ENCODE measurements around the gene SERINC3.
"Not testable (repeated sequence)": the region's sequence is repeated elsewhere in the genome, so short reads cannot be mapped to it uniquely, and the experiment has no call there.

SERINC3 gene

GRCh38 chr20:44521484-44522481, at the start of gene SERINC3:
TSS of gene SERINC3 (minus strand) at chr20:44522070. CDS start at chr20:44521951, 119 bp downstream.
- Mint-ChIP-seq H3K9me3 (no peaks in the 10 kb centered on the region), H3K27ac (peak within 1 kb of the TSS; percentile 85), H3K36me3 (ENCODE audit: low read depth) (no peaks in the 10 kb centered on the region), H3K4me3 (peak within 1 kb of the TSS; percentile 83), H3K27me3 (no peaks in the 10 kb centered on the region), H3K4me1 (peaks cover 49% of the 10 kb centered on the region)
- peak; percentile 99 for ATAC-seq
- DNase-seq = peak; percentile 97

GRCh38 chr20:44571362-44571988, 49.6 kb upstream of the SERINC3 start:
- Mint-ChIP-seq H3K36me3 (ENCODE audit: low read depth) (no peaks in the 10 kb centered on the region), H3K27ac (no peak overlapping the region), H3K27me3 (no peaks in the 10 kb centered on the region), H3K4me1 (peaks cover 10% of the 10 kb centered on the region), H3K9me3 (no peaks in the 10 kb centered on the region), H3K4me3 (no peak overlapping the region)
- no peak for DNase-seq
- no peak for ATAC-seq

GRCh38 chr20:44570367-44570766, 48.5 kb upstream of the SERINC3 start:
- H3K36me3 Mint-ChIP-seq (ENCODE audit: low read depth) = no peaks in the 10 kb centered on the region
- H3K9me3 Mint-ChIP-seq = no peaks in the 10 kb centered on the region
- H3K27me3 Mint-ChIP-seq = no peaks in the 10 kb centered on the region
- H3K4me1 Mint-ChIP-seq = peaks cover 3% of the 10 kb centered on the region
- H3K27ac Mint-ChIP-seq = no peak overlapping the region
- no peak overlapping the region for H3K4me3 Mint-ChIP-seq
- DNase-seq = no peak
- no peak for ATAC-seq

- Mint-ChIP-seq H3K4me1 (peaks cover 3% of the 10 kb centered on the region), H3K4me3 (no peak overlapping the region), H3K27me3 (no peaks in the 10 kb centered on the region), H3K36me3 (ENCODE audit: low read depth) (no peaks in the 10 kb centered on the region), H3K9me3 (no peaks in the 10 kb centered on the region), H3K27ac (no peak overlapping the region)
- ATAC-seq = no peak
- no peak for DNase-seq
Observed at GRCh38 chr20:44566811-44567210, 44.9 kb upstream of the SERINC3 start.

GRCh38 chr20:44566018-44566417, 44.1 kb upstream of the SERINC3 start:
- no peak for ATAC-seq
- DNase-seq = no peak
- Mint-ChIP-seq H3K9me3 (no peaks in the 10 kb centered on the region), H3K4me3 (no peak overlapping the region), H3K27me3 (no peaks in the 10 kb centered on the region), H3K36me3 (ENCODE audit: low read depth) (no peaks in the 10 kb centered on the region), H3K4me1 (no peaks in the 10 kb centered on the region), H3K27ac (no peak overlapping the region)

GRCh38 chr20:44561876-44562275, 40.0 kb upstream of the SERINC3 start:
- DNase-seq (no peak), ATAC-seq (no peak)
- Mint-ChIP-seq H3K36me3 (ENCODE audit: low read depth) (no peaks in the 10 kb centered on the region), H3K4me3 (no peak overlapping the region), H3K27ac (no peak overlapping the region), H3K4me1 (no peaks in the 10 kb centered on the region), H3K9me3 (no peaks in the 10 kb centered on the region), H3K27me3 (no peaks in the 10 kb centered on the region)

- not testable (repeated sequence) for H3K27ac Mint-ChIP-seq; H3K4me1 Mint-ChIP-seq; H3K4me3 Mint-ChIP-seq; H3K27me3 Mint-ChIP-seq; H3K9me3 Mint-ChIP-seq; ATAC-seq; DNase-seq; H3K36me3 Mint-ChIP-seq (ENCODE audit: low read depth)
Observed at GRCh38 chr20:44560818-44561217, 38.9 kb upstream of the SERINC3 start.

- Mint-ChIP-seq H3K9me3 (no peaks in the 10 kb centered on the region), H3K27ac (no peak overlapping the region), H3K36me3 (ENCODE audit: low read depth) (no peaks in the 10 kb centered on the region), H3K27me3 (no peaks in the 10 kb centered on the region), H3K4me1 (no peaks in the 10 kb centered on the region), H3K4me3 (no peak overlapping the region)
- no peak for DNase-seq
- ATAC-seq = no peak
Observed at GRCh38 chr20:44560229-44560628, 38.4 kb upstream of the SERINC3 start.

GRCh38 chr20:44559302-44559701, 37.4 kb upstream of the SERINC3 start:
- ATAC-seq (no peak), DNase-seq (no peak)
- H3K27ac Mint-ChIP-seq = no peak overlapping the region
- H3K4me3 Mint-ChIP-seq = no peak overlapping the region
- no peaks in the 10 kb centered on the region for H3K4me1 Mint-ChIP-seq
- no peaks in the 10 kb centered on the region for H3K36me3 Mint-ChIP-seq (ENCODE audit: low read depth)
- no peaks in the 10 kb centered on the region for H3K27me3 Mint-ChIP-seq
- no peaks in the 10 kb centered on the region for H3K9me3 Mint-ChIP-seq

GRCh38 chr20:44552950-44553908, 31.4 kb upstream of the SERINC3 start:
- ATAC-seq = peak; percentile 63
- H3K9me3 Mint-ChIP-seq = no peaks in the 10 kb centered on the region
- H3K4me3 Mint-ChIP-seq = no peak overlapping the region
- peaks cover 16% of the 10 kb centered on the region for H3K4me1 Mint-ChIP-seq
- no peaks in the 10 kb centered on the region for H3K27me3 Mint-ChIP-seq
- DNase-seq = no peak
- peak overlapping the region; percentile 17 for H3K27ac Mint-ChIP-seq
- H3K36me3 Mint-ChIP-seq (ENCODE audit: low read depth) = no peaks in the 10 kb centered on the region

GRCh38 chr20:44552568-44552949, 30.7 kb upstream of the SERINC3 start:
- DNase-seq = no peak
- no peaks in the 10 kb centered on the region for H3K9me3 Mint-ChIP-seq
- peaks cover 16% of the 10 kb centered on the region for H3K4me1 Mint-ChIP-seq
- ATAC-seq = no peak
- peak overlapping the region; percentile 17 for H3K27ac Mint-ChIP-seq
- H3K4me3 Mint-ChIP-seq = no peak overlapping the region
- no peaks in the 10 kb centered on the region for H3K27me3 Mint-ChIP-seq
- no peaks in the 10 kb centered on the region for H3K36me3 Mint-ChIP-seq (ENCODE audit: low read depth)

GRCh38 chr20:44552050-44552449, 30.2 kb upstream of the SERINC3 start:
- Mint-ChIP-seq H3K4me3 (no peak overlapping the region), H3K9me3 (no peaks in the 10 kb centered on the region), H3K27ac (no peak overlapping the region), H3K36me3 (ENCODE audit: low read depth) (no peaks in the 10 kb centered on the region), H3K27me3 (no peaks in the 10 kb centered on the region), H3K4me1 (peaks cover 16% of the 10 kb centered on the region)
- ATAC-seq (no peak), DNase-seq (no peak)

GRCh38 chr20:44549123-44549522, 27.3 kb upstream of the SERINC3 start:
- Mint-ChIP-seq H3K27ac (no peak overlapping the region), H3K27me3 (no peaks in the 10 kb centered on the region), H3K4me1 (peaks cover 16% of the 10 kb centered on the region), H3K9me3 (no peaks in the 10 kb centered on the region), H3K4me3 (no peak overlapping the region), H3K36me3 (ENCODE audit: low read depth) (no peaks in the 10 kb centered on the region)
- no peak for DNase-seq
- ATAC-seq = no peak

GRCh38 chr20:44547419-44547818, 25.5 kb upstream of the SERINC3 start:
- DNase-seq = no peak
- H3K9me3 Mint-ChIP-seq = no peaks in the 10 kb centered on the region
- H3K4me1 Mint-ChIP-seq = peaks cover 2% of the 10 kb centered on the region
- no peaks in the 10 kb centered on the region for H3K27me3 Mint-ChIP-seq
- H3K4me3 Mint-ChIP-seq = no peak overlapping the region
- ATAC-seq = no peak
- no peak overlapping the region for H3K27ac Mint-ChIP-seq
- no peaks in the 10 kb centered on the region for H3K36me3 Mint-ChIP-seq (ENCODE audit: low read depth)
